NOMO-1 (cell line): ENCODE data around the gene COX6A1.

Experiments used
- DNase-seq, 2 experiments: peaks; one replicate each; lab custom pipeline; 2025; ENCODE audit not compliant: unreplicated experiment in 2 of 2; lab: John Stamatoyannopoulos, UW

The COX6A1 gene

GRCh38 chr12:120490325-120490724 is 52.4 kb downstream of the COX6A1 start:
- no peak for DNase-seq
